Sigmoid colon (tissue), 4 donors: ENCODE results near the gene DPP6.

Source experiments
- EP300 ChIP-seq, 4 donors: sonication (generic); formaldehyde crosslinking; IDR thresholded peaks; one replicate each; pipeline ENCODE4 v1.6.1; 2017; ENCODE audit warnings: antibody characterized with exemption in 4 of 4
- POLR2A ChIP-seq, 2 donors: fragments of 450-650 bp; IDR thresholded peaks; one replicate each; pipeline ENCODE4 v1.6.1; 2016; ENCODE audit warnings: antibody characterized with exemption in 2 of 2, mild to moderate bottlenecking in 2 of 2, moderate library complexity in 2 of 2
- TF ChIP-seq, protein P1 (sequence below), 4 experiments: fragments of 450-650 bp in 3 of 4; fragments of 200-600 bp in 1 of 4; IDR thresholded peaks; one replicate each; pipeline ENCODE4 v1.5.1; 2016 to 2019; ENCODE audit warnings: antibody characterized with exemption in 4 of 4, mild to moderate bottlenecking in 3 of 4, moderate library complexity in 2 of 4

GRCh38 chr7:154872811-154873499, 820.8 kb downstream of the DPP6 start:
- TF ChIP-seq, protein P1, sequence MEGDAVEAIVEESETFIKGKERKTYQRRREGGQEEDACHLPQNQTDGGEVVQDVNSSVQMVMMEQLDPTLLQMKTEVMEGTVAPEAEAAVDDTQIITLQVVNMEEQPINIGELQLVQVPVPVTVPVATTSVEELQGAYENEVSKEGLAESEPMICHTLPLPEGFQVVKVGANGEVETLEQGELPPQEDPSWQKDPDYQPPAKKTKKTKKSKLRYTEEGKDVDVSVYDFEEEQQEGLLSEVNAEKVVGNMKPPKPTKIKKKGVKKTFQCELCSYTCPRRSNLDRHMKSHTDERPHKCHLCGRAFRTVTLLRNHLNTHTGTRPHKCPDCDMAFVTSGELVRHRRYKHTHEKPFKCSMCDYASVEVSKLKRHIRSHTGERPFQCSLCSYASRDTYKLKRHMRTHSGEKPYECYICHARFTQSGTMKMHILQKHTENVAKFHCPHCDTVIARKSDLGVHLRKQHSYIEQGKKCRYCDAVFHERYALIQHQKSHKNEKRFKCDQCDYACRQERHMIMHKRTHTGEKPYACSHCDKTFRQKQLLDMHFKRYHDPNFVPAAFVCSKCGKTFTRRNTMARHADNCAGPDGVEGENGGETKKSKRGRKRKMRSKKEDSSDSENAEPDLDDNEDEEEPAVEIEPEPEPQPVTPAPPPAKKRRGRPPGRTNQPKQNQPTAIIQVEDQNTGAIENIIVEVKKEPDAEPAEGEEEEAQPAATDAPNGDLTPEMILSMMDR (IDR thresholded peaks at IDR 0.05) = no peak
- no peak for TF ChIP-seq POLR2A (IDR thresholded peaks at IDR 0.05)
- TF ChIP-seq EP300 (IDR thresholded peaks at IDR 0.05) = no peak
